Subcutaneous adipose tissue (tissue), 4 donors: Measurements from ENCODE around the gene KLC4. TPM values are rescaled to one million over a fixed set of nuclear protein-coding genes. Genes with fewer than 3 reads are reported as not detected.

ENCODE experiments used
- CTCF ChIP-seq: fragments of 450-650 bp; IDR thresholded peaks from one replicate; pipeline ENCODE4 v1.5.1; 2016; ENCODE audit warnings: low read depth, mild to moderate bottlenecking, control low read depth, antibody characterized with exemption, moderate library complexity
- total RNA-seq, 4 donors: library from RNA; depleted of rRNA; stranded (reverse); fragments of >200 nt; gene quantifications; one replicate each; pipeline ENCODE4 v1.1.0, GENCODE V29; 2016

The KLC4 gene
- total RNA-seq, 4 donors from 2014 or later = 10.9 to 24.7 (median 21.9) TPM

GRCh38 chr6:43119482-43119881 is 60.1 kb downstream of the KLC4 start:
- TF ChIP-seq CTCF = no peak

GRCh38 chr6:43120101-43120763 is 60.8 kb downstream of the KLC4 start:
- no peak for TF ChIP-seq CTCF

- no peak for TF ChIP-seq CTCF
These were observed 61.8 kb downstream of the KLC4 start for GRCh38 chr6:43120944-43121913.

GRCh38 chr6:43122146-43122545 is 62.7 kb downstream of the KLC4 start:
- TF ChIP-seq CTCF = no peak

GRCh38 chr6:43123461-43124314 is 64.3 kb downstream of the KLC4 start:
- TF ChIP-seq CTCF = no peak

GRCh38 chr6:43124481-43124880 is 65.0 kb downstream of the KLC4 start:
- no peak for TF ChIP-seq CTCF

Other genes starting within 250 kb of the KLC4 start
- 100 to 1,000 TPM in 1 of 4 donors, 10 to 100 TPM in 3; 85.5 to 106 (median 91.2) TPM for gene RPL7L1, start 180.0 kb upstream of the KLC4 start, total RNA-seq
- gene PTCRA, start 143.6 kb upstream of the KLC4 start, total RNA-seq = 1 to 10 TPM in 1 of 4 donors, not detected in 3; 1.5 TPM
- 10 to 100 TPM; 15.0 to 48.3 (median 26.1) TPM for gene CNPY3, start 130.2 kb upstream of the KLC4 start, total RNA-seq
- under 1 TPM in 1 of 4 donors, not detected in 3; 0.44 TPM for gene GNMT, start 98.9 kb upstream of the KLC4 start, total RNA-seq
- gene PEX6, start 80.5 kb upstream of the KLC4 start, total RNA-seq = 10 to 100 TPM in 3 of 4 donors, 1 to 10 TPM in 1; 6.0 to 30.9 (median 14.0) TPM
- gene PPP2R5D, start 75.1 kb upstream of the KLC4 start, total RNA-seq = 10 to 100 TPM; 26.7 to 43.1 (median 34.7) TPM
- gene MEA1, start 45.7 kb upstream of the KLC4 start, total RNA-seq = 10 to 100 TPM; 46.3 to 57.8 (median 52.0) TPM
- 10 to 100 TPM; 39.1 to 77.3 (median 64.0) TPM for gene KLHDC3, start 45.4 kb upstream of the KLC4 start, total RNA-seq
- gene RRP36, start 38.0 kb upstream of the KLC4 start, total RNA-seq = 10 to 100 TPM; 42.7 to 63.9 (median 55.4) TPM
- gene CUL7, start 5.8 kb upstream of the KLC4 start, total RNA-seq = 10 to 100 TPM in 3 of 4 donors, 1 to 10 TPM in 1; 7.2 to 25.6 (median 14.5) TPM
- 10 to 100 TPM; 10.4 to 19.8 (median 16.6) TPM for gene MRPL2, start 197 bp upstream of the KLC4 start, total RNA-seq
- 10 to 100 TPM in 1 of 4 donors, 1 to 10 TPM in 3; 1.8 to 11.4 (median 3.6) TPM for gene PTK7, start 16.7 kb downstream of the KLC4 start, total RNA-seq
- gene SRF, start 111.6 kb downstream of the KLC4 start, total RNA-seq = 10 to 100 TPM in 2 of 4 donors, 1 to 10 TPM in 2; 8.5 to 22.8 (median 10.6) TPM
- gene CUL9, start 122.6 kb downstream of the KLC4 start, total RNA-seq = 10 to 100 TPM; 16.3 to 36.7 (median 27.2) TPM
- 10 to 100 TPM; 29.8 to 72.9 (median 50.8) TPM for gene DNPH1, start 169.8 kb downstream of the KLC4 start, total RNA-seq
- not detected for gene TTBK1, start 183.8 kb downstream of the KLC4 start, total RNA-seq
- not detected for gene SLC22A7, start 238.6 kb downstream of the KLC4 start, total RNA-seq
- 1 to 10 TPM in 1 of 4 donors, under 1 TPM in 1, not detected in 2; 0.88 to 2.0 TPM for gene CRIP3, start 249.2 kb downstream of the KLC4 start, total RNA-seq